ENCODE data around the gene JMJD6. TPM values are rescaled to one million over a fixed set of nuclear protein-coding genes. Genes with fewer than 3 reads are reported as not detected.

Gene JMJD6
- total RNA-seq, 2 experiments from 2014 or later, result 39.9 to 71.2 TPM

DNA sequence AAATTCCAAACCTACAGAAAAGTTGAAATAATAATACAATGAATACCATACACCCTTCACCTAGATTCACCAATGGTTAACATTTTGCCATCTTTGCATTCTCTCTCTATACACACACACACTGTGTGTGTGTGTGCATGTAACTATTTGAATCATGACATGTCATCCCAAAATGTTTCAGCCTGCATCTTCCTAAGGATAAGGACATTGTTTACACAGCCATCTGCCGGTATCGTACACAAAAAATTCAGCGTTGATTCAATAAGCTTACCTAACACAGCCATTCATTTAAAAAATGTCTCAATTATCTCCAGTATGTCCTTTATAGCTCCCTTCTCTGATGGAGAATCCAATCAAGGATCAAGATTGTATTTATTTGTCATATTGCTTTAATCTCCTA is 19.6 kb downstream of the JMJD6 start:
- intact Hi-C loops (cut with micrococcal nuclease; ENCODE audit: unreplicated experiment), result no loop called here

DNA sequence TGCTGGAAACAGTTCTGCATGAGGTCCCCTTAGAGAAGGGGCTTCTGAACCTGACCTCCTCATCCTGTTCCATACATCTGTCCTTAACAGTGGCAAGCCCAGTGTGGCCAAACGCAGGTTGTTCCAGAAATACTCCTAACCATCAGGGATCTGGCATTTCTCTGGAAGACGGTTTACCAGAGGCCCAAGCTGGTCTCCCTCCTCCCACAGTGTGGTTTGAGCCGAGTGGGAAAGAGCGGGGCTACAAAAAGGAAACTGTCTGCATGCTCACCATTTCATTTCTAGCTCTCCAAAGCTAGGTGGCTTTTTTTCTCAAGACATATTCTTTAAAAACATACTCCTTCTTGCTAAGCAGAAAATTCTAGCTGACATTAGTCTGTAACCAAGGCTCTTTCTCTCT is 21.6 kb downstream of the JMJD6 start:
- no peaks in the 10 kb centered on the region for H3K9me3 ChIP-seq (ENCODE audit: low read length)
- BruUV-seq (replicated peaks), result no TSS peak
- no peaks in the 10 kb centered on the region for H3K4me1 ChIP-seq (ENCODE audit: insufficient read depth, low read length, poor library complexity, severe bottlenecking)
- no peak overlapping the region for H3K27ac ChIP-seq (ENCODE audit: low read depth, low read length, poor library complexity, severe bottlenecking)
- no peak overlapping the region for H3K4me2 ChIP-seq (ENCODE audit: low read length)
- ChIA-PET CTCF (ENCODE audit: unreplicated experiment) (no interaction called here), POLR2A (interaction anchor here (0.7 kb wide), 1 partner anchor 40 kb away, joined by 3 read pairs; no protein-coding TSS in a partner anchor)
- intact Hi-C loops (cut with micrococcal nuclease; ENCODE audit: unreplicated experiment), result no loop called here
- no peaks in the 10 kb centered on the region for H3K36me3 ChIP-seq (ENCODE audit: insufficient read depth, low read length)
- TF ChIP-seq EZH2phosphoT487 (IDR thresholded peaks at IDR 0.05; ENCODE audit: borderline replicate concordance, low read depth, low read length), result no peak
- no peak for TF ChIP-seq CTCF (conservative IDR thresholded peaks at IDR 0.05; ENCODE audit: low read length)
- H3K4me3 ChIP-seq (ENCODE audit: low read depth, low read length, poor library complexity, severe bottlenecking), result no peak overlapping the region
- H4K20me1 ChIP-seq (ENCODE audit: insufficient read depth, low read length), result no peaks in the 10 kb centered on the region
- H3K9me2 ChIP-seq (ENCODE audit: insufficient read depth, low read length), result no peaks in the 10 kb centered on the region
- H2AFZ ChIP-seq (ENCODE audit: low read length), result no peak overlapping the region
- H3K79me2 ChIP-seq (ENCODE audit: insufficient read depth, low read depth, low read length), result no peaks in the 10 kb centered on the region
- DNase-seq (ENCODE audit: low spot score), result no peak

More for the DNA sequence above, 19.6 kb downstream of the JMJD6 start:
- Histone ChIP-seq H3K9me3 (ENCODE audit: low read length) (no peaks in the 10 kb centered on the region), H3K4me3 (ENCODE audit: low read depth, low read length, poor library complexity, severe bottlenecking) (no peak overlapping the region), H3K9me2 (ENCODE audit: insufficient read depth, low read length) (no peaks in the 10 kb centered on the region), H3K27ac (ENCODE audit: low read depth, low read length, poor library complexity, severe bottlenecking) (no peak overlapping the region), H3K36me3 (ENCODE audit: insufficient read depth, low read length) (no peaks in the 10 kb centered on the region), H3K4me1 (ENCODE audit: insufficient read depth, low read length, poor library complexity, severe bottlenecking) (peaks cover 11% of the 10 kb centered on the region), H2AFZ (ENCODE audit: low read length) (no peak overlapping the region), H4K20me1 (ENCODE audit: insufficient read depth, low read length) (no peaks in the 10 kb centered on the region), H3K4me2 (ENCODE audit: low read length) (no peak overlapping the region), H3K79me2 (ENCODE audit: insufficient read depth, low read depth, low read length) (no peaks in the 10 kb centered on the region)
- DNase-seq (ENCODE audit: low spot score), result no peak
- ChIA-PET CTCF (ENCODE audit: unreplicated experiment) (no interaction called here), POLR2A (no interaction called here)
- TF ChIP-seq EZH2phosphoT487 (IDR thresholded peaks at IDR 0.05; ENCODE audit: borderline replicate concordance, low read depth, low read length), result no peak
- TF ChIP-seq CTCF (conservative IDR thresholded peaks at IDR 0.05; ENCODE audit: low read length), result no peak
- no TSS peak for BruUV-seq (replicated peaks)

DNA sequence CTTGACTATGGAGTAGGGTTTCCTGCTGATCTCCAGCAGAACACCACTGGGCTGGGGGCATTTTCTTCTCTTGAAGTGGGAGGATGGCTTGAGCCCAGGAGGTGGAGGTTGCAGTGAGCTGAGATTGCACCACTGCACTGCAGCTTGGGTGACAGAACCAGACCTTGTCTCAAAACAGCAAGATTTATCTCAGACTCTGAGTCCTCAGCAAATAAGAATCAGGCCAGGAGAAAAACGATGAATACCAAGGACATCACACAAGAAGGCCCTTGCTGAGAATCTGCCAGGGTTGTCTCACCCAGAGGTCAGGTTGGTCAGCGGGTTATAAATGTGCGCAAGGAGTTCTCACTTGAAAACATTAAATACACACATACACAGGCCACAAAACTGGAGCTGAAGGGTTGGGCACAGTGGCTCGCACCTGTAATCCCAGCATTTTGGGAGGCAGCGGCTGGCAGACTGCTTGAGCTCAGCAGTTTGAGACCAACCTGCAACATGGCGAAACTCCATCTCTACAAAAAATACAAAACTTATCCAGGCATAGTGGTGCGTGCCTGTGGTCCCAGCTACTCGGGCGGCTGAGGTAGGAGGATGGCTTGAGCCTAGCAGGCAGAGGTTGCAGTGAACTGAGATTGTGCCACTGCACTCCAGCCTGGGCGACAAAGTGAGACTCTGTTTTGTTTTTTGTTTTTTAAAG is 23.3 kb downstream of the JMJD6 start:
- H3K36me3 ChIP-seq (ENCODE audit: insufficient read depth, low read length), result no peaks in the 10 kb centered on the region
- H3K27ac ChIP-seq (ENCODE audit: low read depth, low read length, poor library complexity, severe bottlenecking), result no peak overlapping the region
- TF ChIP-seq CTCF (conservative IDR thresholded peaks at IDR 0.05; ENCODE audit: low read length) (no peak), EZH2phosphoT487 (IDR thresholded peaks at IDR 0.05; ENCODE audit: borderline replicate concordance, low read depth, low read length) (no peak)
- no TSS peak for BruUV-seq (replicated peaks)
- H4K20me1 ChIP-seq (ENCODE audit: insufficient read depth, low read length), result no peaks in the 10 kb centered on the region
- no peaks in the 10 kb centered on the region for H3K79me2 ChIP-seq (ENCODE audit: insufficient read depth, low read depth, low read length)
- H3K4me3 ChIP-seq (ENCODE audit: low read depth, low read length, poor library complexity, severe bottlenecking), result no peak overlapping the region
- H3K4me1 ChIP-seq (ENCODE audit: insufficient read depth, low read length, poor library complexity, severe bottlenecking), result no peaks in the 10 kb centered on the region
- DNase-seq (ENCODE audit: low spot score), result no peak
- ChIA-PET CTCF (ENCODE audit: unreplicated experiment) (no interaction called here), POLR2A (interaction anchor here (0.6 kb wide), 1 partner anchor 80 kb away, joined by 3 read pairs; no protein-coding TSS in a partner anchor)
- no peak overlapping the region for H2AFZ ChIP-seq (ENCODE audit: low read length)
- intact Hi-C loops (cut with micrococcal nuclease; ENCODE audit: unreplicated experiment), result no loop called here
- no peak overlapping the region for H3K4me2 ChIP-seq (ENCODE audit: low read length)
- no peaks in the 10 kb centered on the region for H3K9me2 ChIP-seq (ENCODE audit: insufficient read depth, low read length)
- H3K9me3 ChIP-seq (ENCODE audit: low read length), result no peaks in the 10 kb centered on the region
